Smooth muscle cell (in vitro differentiated cells): ENCODE data around the gene TRAF1. TPM values are rescaled to one million over a fixed set of nuclear protein-coding genes. Genes with fewer than 3 reads are reported as not detected.
"Not testable (repeated sequence)": the region's sequence is repeated elsewhere in the genome, so short reads cannot be mapped to it uniquely, and the experiment has no call there.

Source experiments
- DNase-seq: peaks from one replicate; lab custom pipeline; 2025; ENCODE audit not compliant: unreplicated experiment; lab: John Stamatoyannopoulos, UW
- H2AFZ ChIP-seq: fragments of 200-600 bp; sonication (generic); 2 replicates; pipeline ENCODE4 v1.6.0; 2016; ENCODE audit warnings: antibody characterized with exemption, low read depth, mild to moderate bottlenecking
- H3F3A ChIP-seq: fragments of 200-600 bp; sonication (generic); 2 replicates; pipeline ENCODE4 v1.6.0; 2017; ENCODE audit warnings: antibody characterized with exemption, low read depth
- H3K27ac ChIP-seq: fragments of 200-600 bp; sonication (generic); 2 replicates; pipeline ENCODE4 v1.5.1; 2016; ENCODE audit warnings: low read depth, mild to moderate bottlenecking
- H3K27me3 ChIP-seq: fragments of 200-600 bp; sonication (generic); 2 replicates; pipeline ENCODE4 v1.6.1; 2016; ENCODE audit warnings: low read depth, mild to moderate bottlenecking
- H3K36me3 ChIP-seq: fragments of 200-600 bp; sonication (generic); 2 replicates; pipeline ENCODE4 v1.5.1; 2016; ENCODE audit warnings: low read depth
- H3K4me1 ChIP-seq: fragments of 200-600 bp; sonication (generic); 2 replicates; pipeline ENCODE4 v1.5.1; 2016; ENCODE audit warnings: low read depth
- H3K4me2 ChIP-seq: fragments of 200-600 bp; sonication (generic); 2 replicates; pipeline ENCODE4 v1.6.0; 2016; ENCODE audit warnings: mild to moderate bottlenecking
- H3K4me3 ChIP-seq: fragments of 200-600 bp; sonication (generic); 2 replicates; pipeline ENCODE4 v1.5.1; 2016; ENCODE audit warnings: mild to moderate bottlenecking
- H3K79me2 ChIP-seq: fragments of 200-600 bp; sonication (generic); 2 replicates; pipeline ENCODE4 v1.6.0; 2016; ENCODE audit warnings: low read depth, mild to moderate bottlenecking
- H3K9ac ChIP-seq: fragments of 200-600 bp; sonication (generic); 2 replicates; pipeline ENCODE4 v1.6.0; 2016; ENCODE audit warnings: low read depth
- H3K9me3 ChIP-seq: fragments of 200-600 bp; sonication (generic); replicated peaks from 2 replicates; pipeline ENCODE4 v1.5.1; 2016; ENCODE audit warnings: low read depth
- H4K20me1 ChIP-seq: fragments of 200-600 bp; sonication (generic); 2 replicates; pipeline ENCODE4 v1.6.0; 2016; ENCODE audit warnings: low read depth
- CTCF ChIP-seq: fragments of 200-600 bp; sonication (generic); IDR thresholded peaks from 2 replicates; pipeline ENCODE4 v1.5.1; 2017; ENCODE audit warnings: borderline replicate concordance, mild to moderate bottlenecking, antibody characterized with exemption; ENCODE audit not compliant: insufficient read depth, poor library complexity, severe bottlenecking
- WGBS: methylation state at CpG from one replicate; pipeline ENCODE4 v1.1.7; 2016; ENCODE audit warnings: low lambda C conversion rate; 5-methylcytosine and 5-hydroxymethylcytosine counted together
- polyA plus RNA-seq: library from polyadenylated mRNA; unstranded; fragments of >200 nt; fragmentation: Nextera tagmentation; extraction: Ambion mirVana; gene quantifications from 2 replicates; pipeline ENCODE4 v1.2.1, GENCODE V29; 2016
- total RNA-seq: library from RNA; depleted of rRNA; stranded (reverse); fragments of >200 nt; gene quantifications from 2 replicates; pipeline ENCODE4 v1.2.3, GENCODE V29; 2014

TRAF1 gene
- total and polyA plus RNA-seq, 2 experiments from 2014 or later = 2.9 to 5.4 TPM

- no peak for TF ChIP-seq CTCF
- Histone ChIP-seq H3K27me3 (no peaks in the 10 kb centered on the region), H3K79me2 (no peaks in the 10 kb centered on the region), H2AFZ (no peak overlapping the region), H3K36me3 (no peaks in the 10 kb centered on the region), H4K20me1 (no peaks in the 10 kb centered on the region), H3K9me3 (no peaks in the 10 kb centered on the region), H3K4me1 (peaks cover 5% of the 10 kb centered on the region), H3K9ac (no peak overlapping the region), H3K27ac (no peak overlapping the region), H3K4me2 (no peak overlapping the region), H3F3A (peaks cover 4% of the 10 kb centered on the region), H3K4me3 (no peak overlapping the region)
- DNase-seq = no peak
These were observed 45.3 kb upstream of the TRAF1 start for GRCh38 chr9:120971938-120972337.

GRCh38 chr9:120971471-120971870 lies 44.9 kb upstream of the TRAF1 start:
- H3K4me3 ChIP-seq, H3K9me3 ChIP-seq, H3F3A ChIP-seq, H4K20me1 ChIP-seq, H3K79me2 ChIP-seq, H3K36me3 ChIP-seq, H3K27me3 ChIP-seq, H3K4me2 ChIP-seq, DNase-seq, H2AFZ ChIP-seq, H3K27ac ChIP-seq, H3K4me1 ChIP-seq, H3K9ac ChIP-seq: not testable (repeated sequence)
- 93% methylated on average over 9 of the region's 9 CpGs for WGBS

GRCh38 chr9:120970244-120970643 lies 43.6 kb upstream of the TRAF1 start:
- no peak overlapping the region for H3K4me3 ChIP-seq
- TF ChIP-seq CTCF = no peak
- H3K79me2 ChIP-seq = no peaks in the 10 kb centered on the region
- 40% methylated on average over 3 of the region's 3 CpGs for WGBS
- DNase-seq = no peak
- H3K27me3 ChIP-seq = no peaks in the 10 kb centered on the region
- H3K36me3 ChIP-seq = no peaks in the 10 kb centered on the region
- no peaks in the 10 kb centered on the region for H3K9me3 ChIP-seq
- H3F3A ChIP-seq = peaks cover 4% of the 10 kb centered on the region
- H4K20me1 ChIP-seq = no peaks in the 10 kb centered on the region
- no peak overlapping the region for H3K9ac ChIP-seq
- no peak overlapping the region for H2AFZ ChIP-seq
- peaks cover 16% of the 10 kb centered on the region for H3K4me1 ChIP-seq
- H3K4me2 ChIP-seq = peak overlapping the region; percentile 30
- H3K27ac ChIP-seq = peak overlapping the region; percentile 11

GRCh38 chr9:120966013-120966369 lies 39.4 kb upstream of the TRAF1 start:
- no peak overlapping the region for H2AFZ ChIP-seq
- H3K9me3 ChIP-seq = no peaks in the 10 kb centered on the region
- H3K4me2 ChIP-seq = no peak overlapping the region
- H3F3A ChIP-seq = no peaks in the 10 kb centered on the region
- no peak for TF ChIP-seq CTCF
- H3K9ac ChIP-seq = no peak overlapping the region
- H3K36me3 ChIP-seq = no peaks in the 10 kb centered on the region
- WGBS = 85% methylated on average over 3 of the region's 3 CpGs
- H3K79me2 ChIP-seq = no peaks in the 10 kb centered on the region
- H4K20me1 ChIP-seq = no peaks in the 10 kb centered on the region
- H3K4me3 ChIP-seq = no peak overlapping the region
- no peak overlapping the region for H3K27ac ChIP-seq
- DNase-seq = no peak
- no peaks in the 10 kb centered on the region for H3K27me3 ChIP-seq
- peaks cover 15% of the 10 kb centered on the region for H3K4me1 ChIP-seq
